Trophoblast cell (in vitro differentiated cells and primary cell): ENCODE data around the gene RALGAPA2.

ENCODE experiments used
- DNase-seq, 2 donors: peaks; one replicate each; pipeline ENCODE4 v3.0.0-alpha.2; 2016
- H2AFZ ChIP-seq: 2 replicates; pipeline ENCODE4 v1.6.1; 2013; ENCODE audit warnings: low read length, moderate library complexity, mild to moderate bottlenecking; ENCODE audit not compliant: insufficient read depth, poor library complexity
- H2AK5ac ChIP-seq: 2 replicates; pipeline ENCODE4 v1.6.1; 2013; ENCODE audit warnings: mild to moderate bottlenecking, low read length
- H2BK120ac ChIP-seq: 2 replicates; pipeline ENCODE4 v1.6.1; 2013; ENCODE audit warnings: low read length, mild to moderate bottlenecking, moderate library complexity; ENCODE audit not compliant: insufficient read depth, poor library complexity
- H2BK12ac ChIP-seq: 2 replicates; pipeline ENCODE4 v1.6.1; 2013; ENCODE audit warnings: mild to moderate bottlenecking, low read length, moderate library complexity
- H2BK5ac ChIP-seq: 2 replicates; pipeline ENCODE4 v1.6.1; 2013; ENCODE audit warnings: low read length, low read depth, moderate library complexity, mild to moderate bottlenecking; ENCODE audit not compliant: poor library complexity
- H3K14ac ChIP-seq: 2 replicates; pipeline ENCODE4 v1.6.1; 2013; ENCODE audit warnings: mild to moderate bottlenecking, low read length
- H3K18ac ChIP-seq: 2 replicates; pipeline ENCODE4 v1.6.1; 2013; ENCODE audit warnings: mild to moderate bottlenecking, low read length
- H3K23ac ChIP-seq: 2 replicates; pipeline ENCODE4 v1.6.1; 2013; ENCODE audit warnings: low read length
- H3K27ac ChIP-seq: 2 replicates; pipeline ENCODE4 v1.5.1; 2013; ENCODE audit warnings: low read depth, mild to moderate bottlenecking, inconsistent platforms, low read length, moderate library complexity
- H3K27me3 ChIP-seq: 2 replicates; pipeline ENCODE4 v1.6.1; 2013; ENCODE audit warnings: inconsistent platforms, mild to moderate bottlenecking, low read length, moderate library complexity; ENCODE audit not compliant: insufficient read depth
- H3K36me3 ChIP-seq, 2 experiments: 1 replicate in 1 of 2; 2 replicates in 1 of 2; pipeline ENCODE4 v1.6.1; 2013; ENCODE audit warnings: low read length in 2 of 2, mild to moderate bottlenecking in 2 of 2, moderate library complexity in 1 of 2; ENCODE audit not compliant: insufficient read depth in 2 of 2, control insufficient read depth in 1 of 2
- H3K4ac ChIP-seq: 2 replicates; pipeline ENCODE4 v1.6.1; 2013; ENCODE audit warnings: low read depth, mild to moderate bottlenecking, low read length, moderate library complexity
- H3K4me1 ChIP-seq, 2 experiments: 1 replicate in 1 of 2; 2 replicates in 1 of 2; pipeline ENCODE4 v1.6.1; 2013; ENCODE audit warnings: low read length in 2 of 2, mild to moderate bottlenecking in 2 of 2, moderate library complexity in 1 of 2; ENCODE audit not compliant: insufficient read depth in 2 of 2, control insufficient read depth in 1 of 2
- H3K4me2 ChIP-seq: 2 replicates; pipeline ENCODE4 v1.6.1; 2013; ENCODE audit warnings: inconsistent platforms, mild to moderate bottlenecking, low read length, moderate library complexity
- H3K4me3 ChIP-seq: 2 replicates; pipeline ENCODE4 v1.5.1; 2013; ENCODE audit warnings: mild to moderate bottlenecking, low read depth, low read length, inconsistent platforms
- H3K79me1 ChIP-seq: one replicate; pipeline ENCODE4 v1.6.1; 2013; ENCODE audit warnings: low read length
- H3K79me2 ChIP-seq: 2 replicates; pipeline ENCODE4 v1.6.1; 2013; ENCODE audit warnings: low read length, mild to moderate bottlenecking; ENCODE audit not compliant: control insufficient read depth, insufficient read depth, poor library complexity
- H3K9ac ChIP-seq: 2 replicates; pipeline ENCODE4 v1.6.1; 2013; ENCODE audit warnings: mild to moderate bottlenecking, low read length
- H3K9me3 ChIP-seq: 2 replicates; pipeline ENCODE4 v1.6.1; 2013; ENCODE audit warnings: low read depth, mild to moderate bottlenecking, control low read depth, inconsistent platforms, low read length; ENCODE audit not compliant: insufficient read depth
- H4K12ac ChIP-seq: 2 replicates; pipeline ENCODE4 v1.6.1; 2013; ENCODE audit warnings: low read depth, mild to moderate bottlenecking, low read length, moderate library complexity
- H4K8ac ChIP-seq: 2 replicates; pipeline ENCODE4 v1.6.1; 2013; ENCODE audit warnings: low read depth, mild to moderate bottlenecking, low read length, moderate library complexity
- H4K91ac ChIP-seq: one replicate; pipeline ENCODE4 v1.6.1; 2013; ENCODE audit warnings: low read depth, mild to moderate bottlenecking, low read length, moderate library complexity
- WGBS: extraction: QIAGEN DNeasy Blood & Tissue Kit; methylation state at CpG from one replicate; pipeline ENCODE4 v1.1.7; 2013; ENCODE audit warnings: missing lambda C conversion rate; ENCODE audit not compliant: insufficient read length, insufficient coverage; ENCODE audit errors: extremely low coverage; 5-methylcytosine and 5-hydroxymethylcytosine counted together

RALGAPA2 gene

DNA sequence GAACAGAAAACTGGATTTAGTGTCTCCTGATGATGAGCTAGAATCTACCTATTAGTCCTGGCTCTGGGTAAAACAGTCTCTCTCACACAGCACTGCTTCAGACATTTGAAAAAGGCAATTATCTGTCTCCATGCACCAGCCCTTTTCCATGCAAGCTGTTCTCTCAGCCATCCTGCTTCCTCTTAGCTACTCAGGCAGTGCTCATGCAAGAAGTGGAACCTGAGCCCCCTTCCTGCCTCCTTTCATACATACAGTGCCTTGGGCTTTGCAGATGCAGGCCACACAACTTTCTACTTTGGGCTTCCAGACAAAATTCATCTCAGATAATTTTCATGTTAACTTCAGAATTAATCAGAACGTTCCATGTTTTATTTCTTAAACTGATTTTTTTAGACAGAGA lies 151.3 kb downstream of the RALGAPA2 start:
- Histone ChIP-seq H2AK5ac (no peak overlapping the region), H3K79me1 (no peaks in the 10 kb centered on the region), H4K12ac (no peak overlapping the region), H3K4me1 (no peaks in the 10 kb centered on the region), H4K91ac (no peak overlapping the region), H3K4me3 (no peak overlapping the region), H4K8ac (no peak overlapping the region), H3K23ac (no peak overlapping the region), H3K27me3 (no peaks in the 10 kb centered on the region), H3K27ac (no peak overlapping the region), H2BK5ac (no peak overlapping the region), H2BK120ac (no peak overlapping the region), H3K9ac (no peak overlapping the region), H2BK12ac (no peak overlapping the region), H3K14ac (no peak overlapping the region), H3K4me2 (no peak overlapping the region), H3K4ac (no peak overlapping the region), H3K18ac (no peak overlapping the region), H2AFZ (no peak overlapping the region), H3K79me2 (no peaks in the 10 kb centered on the region), H3K36me3 (no peaks in the 10 kb centered on the region), H3K9me3 (no peaks in the 10 kb centered on the region)
- WGBS: no CpG with 5 or more reads among the region's 1 CpG
- DNase-seq: no peak

- H3K18ac ChIP-seq: no peak overlapping the region
These were observed 155.0 kb downstream of the RALGAPA2 start for GRCh38 chr20:20557406-20557805.

DNA sequence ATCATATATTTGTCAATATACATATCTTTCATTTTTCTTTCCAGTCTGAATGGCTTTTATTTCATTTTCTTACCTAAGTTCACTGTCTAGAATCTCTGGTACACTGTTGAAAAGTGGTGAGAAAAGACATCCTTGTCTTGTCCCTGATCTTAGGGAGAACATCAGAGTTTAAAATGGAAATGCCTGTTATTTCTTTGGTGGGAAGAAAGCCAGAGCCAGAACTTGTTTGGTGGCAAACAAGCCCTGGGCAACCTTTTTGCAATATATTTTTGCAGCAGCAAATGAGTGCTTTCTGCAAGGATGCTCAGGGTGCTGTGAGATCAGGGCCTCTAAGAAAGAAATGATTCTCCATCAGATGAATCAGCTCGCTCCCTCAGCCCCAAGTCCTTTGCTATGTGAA lies 156.6 kb downstream of the RALGAPA2 start:
- no peaks in the 10 kb centered on the region for H3K9me3 ChIP-seq
- no peak overlapping the region for H3K4ac ChIP-seq
- WGBS: no CpG with 5 or more reads among the region's 1 CpG
- no peak overlapping the region for H3K18ac ChIP-seq
- no peak overlapping the region for H3K23ac ChIP-seq
- no peak overlapping the region for H3K14ac ChIP-seq
- H3K27ac ChIP-seq: no peak overlapping the region
- no peaks in the 10 kb centered on the region for H3K27me3 ChIP-seq
- H3K4me1 ChIP-seq: no peaks in the 10 kb centered on the region
- H3K4me3 ChIP-seq: no peak overlapping the region
- no peak overlapping the region for H4K12ac ChIP-seq
- no peak for DNase-seq
- H2BK5ac ChIP-seq: no peak overlapping the region
- H3K36me3 ChIP-seq: no peaks in the 10 kb centered on the region
- H3K9ac ChIP-seq: no peak overlapping the region
- no peak overlapping the region for H2BK120ac ChIP-seq
- H2AK5ac ChIP-seq: no peak overlapping the region
- H4K91ac ChIP-seq: no peak overlapping the region
- no peak overlapping the region for H2AFZ ChIP-seq
- H4K8ac ChIP-seq: no peak overlapping the region
- H3K4me2 ChIP-seq: no peak overlapping the region
- H3K79me1 ChIP-seq: no peaks in the 10 kb centered on the region
- no peak overlapping the region for H2BK12ac ChIP-seq
- H3K79me2 ChIP-seq: no peaks in the 10 kb centered on the region

More at GRCh38 chr20:20557406-20557805, 155.0 kb downstream of the RALGAPA2 start:
- H3K4me2 ChIP-seq: no peak overlapping the region
- H4K91ac ChIP-seq: no peak overlapping the region
- H3K27ac ChIP-seq: no peak overlapping the region
- no peaks in the 10 kb centered on the region for H3K79me1 ChIP-seq
- H3K79me2 ChIP-seq: no peaks in the 10 kb centered on the region
- no peak overlapping the region for H4K12ac ChIP-seq
- H3K36me3 ChIP-seq: no peaks in the 10 kb centered on the region
- DNase-seq: no peak
- H3K23ac ChIP-seq: no peak overlapping the region
- H3K9me3 ChIP-seq: no peaks in the 10 kb centered on the region
- no peak overlapping the region for H3K14ac ChIP-seq
- no peaks in the 10 kb centered on the region for H3K27me3 ChIP-seq
- no CpG with 5 or more reads among the region's 3 CpGs for WGBS
- H3K4me1 ChIP-seq: no peaks in the 10 kb centered on the region
- H2AK5ac ChIP-seq: no peak overlapping the region
- no peak overlapping the region for H4K8ac ChIP-seq
- no peak overlapping the region for H2BK120ac ChIP-seq
- no peak overlapping the region for H2BK12ac ChIP-seq
- H3K4ac ChIP-seq: no peak overlapping the region
- H2BK5ac ChIP-seq: no peak overlapping the region
- no peak overlapping the region for H3K4me3 ChIP-seq
- no peak overlapping the region for H2AFZ ChIP-seq
- H3K9ac ChIP-seq: no peak overlapping the region

- no peak overlapping the region for H3K18ac ChIP-seq
- no peak overlapping the region for H2BK120ac ChIP-seq
- H2BK12ac ChIP-seq: no peak overlapping the region
- H3K36me3 ChIP-seq: no peaks in the 10 kb centered on the region
- H3K79me1 ChIP-seq: no peaks in the 10 kb centered on the region
- H3K27ac ChIP-seq: no peak overlapping the region
- no peak for DNase-seq
- H3K27me3 ChIP-seq: no peaks in the 10 kb centered on the region
- no CpG with 5 or more reads among the region's 2 CpGs for WGBS
- H3K9ac ChIP-seq: no peak overlapping the region
- H3K79me2 ChIP-seq: no peaks in the 10 kb centered on the region
- H2BK5ac ChIP-seq: no peak overlapping the region
- no peak overlapping the region for H4K91ac ChIP-seq
- peaks cover 0 to 4% of the 10 kb centered on the region in 2 experiments for H3K4me1 ChIP-seq
- H3K4me3 ChIP-seq: no peak overlapping the region
- no peak overlapping the region for H3K14ac ChIP-seq
- no peak overlapping the region for H4K8ac ChIP-seq
- no peak overlapping the region for H2AFZ ChIP-seq
- H2AK5ac ChIP-seq: no peak overlapping the region
- no peak overlapping the region for H3K23ac ChIP-seq
- no peak overlapping the region for H3K4ac ChIP-seq
- no peak overlapping the region for H3K4me2 ChIP-seq
- no peak overlapping the region for H4K12ac ChIP-seq
- H3K9me3 ChIP-seq: no peaks in the 10 kb centered on the region
These were observed 157.5 kb downstream of the RALGAPA2 start for GRCh38 chr20:20554951-20555350.
